Tibial artery (tissue), 4 donors: ENCODE measurements around the gene SPINK14.

ENCODE experiments used
- DNase-seq, 2 donors: peaks; one replicate each; pipeline ENCODE4 v3.0.0-alpha.2; 2019
- H3K27ac ChIP-seq, 2 donors: fragments of 200-600 bp; sonication (generic) in 1 of 2; 1 replicate in 1 of 2; 2 replicates in 1 of 2; pipeline ENCODE4 v1.5.1; 2018 to 2019; ENCODE audit warnings: mild to moderate bottlenecking in 1 of 2
- H3K27me3 ChIP-seq, 2 donors: fragments of 200-600 bp; sonication (generic) in 1 of 2; one replicate each; pipeline versions ENCODE4 v1.5.1 to v1.6.0; 2016 to 2019
- H3K36me3 ChIP-seq, 3 donors: fragments of 200-600 bp; sonication (generic) in 2 of 3; one replicate each; pipeline ENCODE4 v1.5.1; 2016 to 2019; ENCODE audit warnings: mild to moderate bottlenecking in 2 of 3
- H3K4me1 ChIP-seq, 4 donors: fragments of 200-600 bp; sonication (generic) in 2 of 4; 1 replicate in 3 of 4; 2 replicates in 1 of 4; pipeline ENCODE4 v1.5.1; 2016 to 2019
- H3K4me3 ChIP-seq, 2 donors: fragments of 200-600 bp; sonication (generic) in 1 of 2; 1 replicate in 1 of 2; 2 replicates in 1 of 2; pipeline ENCODE4 v1.5.1; 2018 to 2019; ENCODE audit warnings: mild to moderate bottlenecking in 2 of 2
- H3K9me3 ChIP-seq, 3 donors: fragments of 200-600 bp; sonication (generic) in 1 of 3; one replicate each; pipeline ENCODE4 v1.5.1; 2016 to 2019
- intact Hi-C: fragments of 100-400 bp; cut with DNase I; formaldehyde crosslinking; loops from one replicate; pipeline ENCODE4 v1.15.0; 2023; ENCODE audit warnings: low total_unique reads
- TF ChIP-seq, protein P1 (sequence below), 2 experiments: fragments of 200-600 bp in 1 of 2; fragments of 450-650 bp in 1 of 2; IDR thresholded peaks; one replicate each; pipeline ENCODE4 v1.5.1; 2017 to 2019; ENCODE audit warnings: antibody characterized with exemption in 2 of 2, mild to moderate bottlenecking in 1 of 2, moderate library complexity in 1 of 2

SPINK14 gene

DNA sequence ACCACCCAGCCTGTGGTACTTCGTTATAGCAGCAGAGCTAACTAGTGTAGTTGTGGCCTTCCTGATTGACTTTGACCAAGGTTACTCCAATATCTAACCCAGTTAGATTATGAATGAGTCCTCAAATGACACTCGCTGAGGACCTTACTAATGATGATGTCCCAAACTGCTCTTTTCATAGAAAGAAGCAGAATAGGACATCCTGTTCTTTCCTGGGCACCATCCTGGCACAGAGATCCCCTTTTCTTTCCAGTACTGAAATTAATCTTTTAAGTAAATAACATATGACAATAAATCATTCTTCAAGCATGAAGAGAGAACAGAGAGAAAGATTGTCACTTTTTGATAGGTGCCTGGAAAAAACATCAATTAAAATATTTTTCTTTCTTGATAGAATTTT lies 26.7 kb upstream of the SPINK14 start:
- Histone ChIP-seq H3K4me1 (no peaks in the 10 kb centered on the region), H3K9me3 (no peaks in the 10 kb centered on the region), H3K27ac (no peak overlapping the region), H3K27me3 (no peaks in the 10 kb centered on the region), H3K36me3 (no peaks in the 10 kb centered on the region), H3K4me3 (no peak overlapping the region)
- intact Hi-C loops: no loop called here
- TF ChIP-seq, protein P1, sequence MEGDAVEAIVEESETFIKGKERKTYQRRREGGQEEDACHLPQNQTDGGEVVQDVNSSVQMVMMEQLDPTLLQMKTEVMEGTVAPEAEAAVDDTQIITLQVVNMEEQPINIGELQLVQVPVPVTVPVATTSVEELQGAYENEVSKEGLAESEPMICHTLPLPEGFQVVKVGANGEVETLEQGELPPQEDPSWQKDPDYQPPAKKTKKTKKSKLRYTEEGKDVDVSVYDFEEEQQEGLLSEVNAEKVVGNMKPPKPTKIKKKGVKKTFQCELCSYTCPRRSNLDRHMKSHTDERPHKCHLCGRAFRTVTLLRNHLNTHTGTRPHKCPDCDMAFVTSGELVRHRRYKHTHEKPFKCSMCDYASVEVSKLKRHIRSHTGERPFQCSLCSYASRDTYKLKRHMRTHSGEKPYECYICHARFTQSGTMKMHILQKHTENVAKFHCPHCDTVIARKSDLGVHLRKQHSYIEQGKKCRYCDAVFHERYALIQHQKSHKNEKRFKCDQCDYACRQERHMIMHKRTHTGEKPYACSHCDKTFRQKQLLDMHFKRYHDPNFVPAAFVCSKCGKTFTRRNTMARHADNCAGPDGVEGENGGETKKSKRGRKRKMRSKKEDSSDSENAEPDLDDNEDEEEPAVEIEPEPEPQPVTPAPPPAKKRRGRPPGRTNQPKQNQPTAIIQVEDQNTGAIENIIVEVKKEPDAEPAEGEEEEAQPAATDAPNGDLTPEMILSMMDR (IDR thresholded peaks at IDR 0.05): no peak
- no peak for DNase-seq

DNA sequence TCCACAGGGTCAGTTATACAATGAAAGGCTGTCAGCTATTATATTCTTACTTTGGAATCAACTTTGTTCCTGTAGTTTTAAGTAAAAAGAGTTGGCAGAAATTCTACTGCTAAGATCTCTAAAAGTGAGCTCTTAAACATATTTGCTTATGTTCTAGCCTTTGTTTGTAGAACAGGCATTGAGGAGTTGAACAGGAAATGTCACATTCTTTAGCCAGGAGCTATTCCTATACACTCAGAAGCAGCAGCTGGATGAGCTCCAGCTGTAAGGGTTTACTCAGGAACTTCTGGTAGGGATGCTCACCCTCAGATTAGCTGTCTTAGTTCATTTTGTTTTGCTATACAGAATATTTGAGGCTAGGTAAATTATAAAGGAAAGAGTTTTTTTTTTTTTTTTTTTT lies 22.4 kb upstream of the SPINK14 start:
- no peak overlapping the region for H3K4me3 ChIP-seq
- intact Hi-C loops: no loop called here
- DNase-seq: no peak
- H3K4me1 ChIP-seq: no peaks in the 10 kb centered on the region
- H3K9me3 ChIP-seq: no peaks in the 10 kb centered on the region
- no peak overlapping the region for H3K27ac ChIP-seq
- TF ChIP-seq, protein P1 (IDR thresholded peaks at IDR 0.05): no peak
- no peaks in the 10 kb centered on the region for H3K36me3 ChIP-seq
- no peaks in the 10 kb centered on the region for H3K27me3 ChIP-seq

DNA sequence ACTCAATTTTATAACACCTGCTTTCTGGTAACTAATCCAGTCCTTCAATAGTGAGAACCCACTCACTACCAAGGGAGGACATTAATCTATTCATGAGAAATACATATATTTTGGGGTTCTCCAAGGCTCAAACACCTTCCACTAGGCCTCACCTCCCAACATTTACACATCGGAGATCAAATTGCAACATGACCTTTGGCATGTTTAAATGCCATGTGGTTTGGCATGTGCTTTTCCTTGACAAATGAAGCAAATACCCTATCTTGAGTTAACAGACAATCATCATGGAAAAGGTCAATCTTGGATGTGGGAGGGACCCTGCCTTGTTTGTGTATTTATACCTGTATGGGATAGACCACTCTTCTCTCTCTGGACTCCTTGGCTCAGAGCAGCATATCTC lies 21.9 kb upstream of the SPINK14 start:
- no peak overlapping the region for H3K27ac ChIP-seq
- no peaks in the 10 kb centered on the region for H3K36me3 ChIP-seq
- intact Hi-C loops: no loop called here
- H3K4me1 ChIP-seq: no peaks in the 10 kb centered on the region
- H3K27me3 ChIP-seq: no peaks in the 10 kb centered on the region
- H3K9me3 ChIP-seq: no peaks in the 10 kb centered on the region
- no peak for DNase-seq
- TF ChIP-seq, protein P1 (IDR thresholded peaks at IDR 0.05): no peak
- no peak overlapping the region for H3K4me3 ChIP-seq

DNA sequence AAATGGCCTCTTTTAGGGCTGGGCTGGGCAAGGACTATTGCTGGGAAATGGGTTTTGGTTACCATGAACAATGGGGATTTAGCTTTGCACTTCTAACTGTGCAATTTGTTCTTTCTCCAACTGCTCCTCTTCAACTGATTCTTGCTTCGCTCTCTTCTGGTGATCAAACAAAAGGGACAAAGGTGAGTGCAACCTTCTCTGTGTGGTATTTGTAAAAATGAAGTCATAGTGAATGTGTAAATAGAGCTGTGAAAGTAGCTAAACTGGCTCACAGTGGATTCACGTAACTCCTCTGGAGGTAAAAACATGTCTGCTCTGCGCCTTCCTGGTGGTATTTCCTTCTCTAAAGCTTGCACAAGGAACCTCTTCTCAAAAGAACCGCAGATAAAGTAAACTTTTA lies 20.9 kb upstream of the SPINK14 start:
- Histone ChIP-seq H3K4me1 (no peaks in the 10 kb centered on the region), H3K27ac (no peak overlapping the region), H3K9me3 (no peaks in the 10 kb centered on the region), H3K27me3 (no peaks in the 10 kb centered on the region), H3K4me3 (no peak overlapping the region), H3K36me3 (no peaks in the 10 kb centered on the region)
- intact Hi-C loops: no loop called here
- TF ChIP-seq, protein P1 (IDR thresholded peaks at IDR 0.05): no peak
- no peak for DNase-seq

DNA sequence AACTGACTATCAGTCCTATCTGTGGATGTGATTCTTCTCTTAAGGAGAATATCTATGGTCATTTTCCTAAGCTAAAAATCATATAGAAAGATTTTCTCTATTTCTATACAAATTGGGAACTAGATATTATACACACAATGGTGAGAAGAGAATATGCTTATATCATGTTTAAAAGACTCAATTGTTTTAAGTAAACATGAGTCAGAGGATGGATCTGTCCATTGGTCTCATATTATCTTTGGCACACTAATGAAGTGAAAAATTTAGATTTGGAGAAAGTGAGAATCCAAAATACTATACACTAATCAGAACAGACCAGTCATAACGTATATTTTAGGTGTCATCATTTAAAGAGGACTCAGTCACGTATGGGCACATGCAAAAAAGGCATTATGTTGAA lies 16.5 kb upstream of the SPINK14 start:
- H3K9me3 ChIP-seq: no peaks in the 10 kb centered on the region
- H3K27me3 ChIP-seq: no peaks in the 10 kb centered on the region
- no peak for DNase-seq
- H3K4me3 ChIP-seq: no peak overlapping the region
- TF ChIP-seq, protein P1 (IDR thresholded peaks at IDR 0.05): no peak
- H3K4me1 ChIP-seq: no peaks in the 10 kb centered on the region
- intact Hi-C loops: no loop called here
- H3K36me3 ChIP-seq: no peaks in the 10 kb centered on the region
- no peak overlapping the region for H3K27ac ChIP-seq

DNA sequence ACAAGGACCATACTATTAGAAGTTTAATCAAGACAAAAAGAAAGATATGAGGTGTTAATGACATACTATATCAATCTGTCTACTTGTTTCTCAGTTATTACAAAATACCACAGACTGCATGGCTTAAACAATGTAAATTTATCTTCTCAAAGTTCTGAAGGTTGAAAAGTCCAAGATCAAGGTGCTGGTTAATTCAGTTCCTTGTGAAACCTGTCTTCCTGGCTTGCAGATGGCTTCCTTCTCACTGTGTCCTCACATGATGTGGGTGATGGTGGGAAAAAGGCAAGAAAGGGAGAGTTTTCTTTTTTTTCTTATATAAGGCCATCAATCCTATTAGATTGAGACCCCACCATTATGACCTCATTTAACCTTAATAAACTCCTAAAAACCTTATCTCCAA lies 15.6 kb upstream of the SPINK14 start:
- Histone ChIP-seq H3K9me3 (no peaks in the 10 kb centered on the region), H3K4me3 (no peak overlapping the region), H3K4me1 (no peaks in the 10 kb centered on the region), H3K27ac (no peak overlapping the region), H3K36me3 (no peaks in the 10 kb centered on the region), H3K27me3 (no peaks in the 10 kb centered on the region)
- no peak for DNase-seq
- intact Hi-C loops: no loop called here
- TF ChIP-seq, protein P1 (IDR thresholded peaks at IDR 0.05): no peak
